HEK293 (cell line): ENCODE data around the gene PTAR1.

Experiments used
- ZNF274 ChIP-seq, 2 experiments: fragments of 200-500 bp in 1 of 2; fragments of 450-650 bp in 1 of 2; sonication (Bioruptor generic) in 1 of 2; formaldehyde crosslinking in 1 of 2; IDR thresholded peaks; 2 replicates each; pipeline versions ENCODE4 v1.5.1 to v1.6.1; 2014 to 2016; ENCODE audit warnings: borderline replicate concordance in 1 of 2, inconsistent platforms in 1 of 2, low read length in 1 of 2, missing biosample characterization in 1 of 2, missing genetic modification characterization in 1 of 2
- ZNF514 ChIP-seq: fragments of 450-650 bp; formaldehyde crosslinking; IDR thresholded peaks from 2 replicates; pipeline ENCODE4 v1.5.1; 2016; ENCODE audit warnings: missing biosample characterization, missing genetic modification characterization
- TF ChIP-seq, protein P1 (sequence below): fragments of 450-650 bp; formaldehyde crosslinking; IDR thresholded peaks from 2 replicates; pipeline ENCODE4 v1.5.1; 2016; ENCODE audit warnings: missing biosample characterization, missing genetic modification characterization

DNA sequence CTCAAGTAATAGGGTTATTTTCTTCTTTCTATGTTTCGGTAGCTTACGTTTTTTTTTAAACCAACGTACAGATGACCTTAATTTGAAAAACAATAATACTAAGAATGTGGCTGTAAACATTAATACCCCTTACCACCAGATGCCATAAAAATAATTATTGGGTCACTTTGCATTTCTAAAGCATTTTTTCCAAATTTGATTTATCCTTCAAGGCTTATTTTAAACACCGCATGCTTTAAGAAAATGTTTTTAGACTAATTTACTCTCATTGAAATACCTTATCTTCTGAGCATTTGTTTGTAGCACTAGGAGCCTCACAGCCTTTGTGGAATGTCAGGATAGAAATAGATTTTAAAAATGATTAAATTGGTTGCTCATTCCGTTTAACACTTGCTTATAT lies 81.9 kb downstream of the PTAR1 start:
- TF ChIP-seq ZNF274 (IDR thresholded peaks at IDR 0.05; ENCODE audit: low read length): no peak
- TF ChIP-seq ZNF274 (tag by site-specific recombination; IDR thresholded peaks at IDR 0.05; ENCODE audit: borderline replicate concordance): no peak
- TF ChIP-seq ZNF514 (tag by site-specific recombination): no peak
- TF ChIP-seq, protein P1, sequence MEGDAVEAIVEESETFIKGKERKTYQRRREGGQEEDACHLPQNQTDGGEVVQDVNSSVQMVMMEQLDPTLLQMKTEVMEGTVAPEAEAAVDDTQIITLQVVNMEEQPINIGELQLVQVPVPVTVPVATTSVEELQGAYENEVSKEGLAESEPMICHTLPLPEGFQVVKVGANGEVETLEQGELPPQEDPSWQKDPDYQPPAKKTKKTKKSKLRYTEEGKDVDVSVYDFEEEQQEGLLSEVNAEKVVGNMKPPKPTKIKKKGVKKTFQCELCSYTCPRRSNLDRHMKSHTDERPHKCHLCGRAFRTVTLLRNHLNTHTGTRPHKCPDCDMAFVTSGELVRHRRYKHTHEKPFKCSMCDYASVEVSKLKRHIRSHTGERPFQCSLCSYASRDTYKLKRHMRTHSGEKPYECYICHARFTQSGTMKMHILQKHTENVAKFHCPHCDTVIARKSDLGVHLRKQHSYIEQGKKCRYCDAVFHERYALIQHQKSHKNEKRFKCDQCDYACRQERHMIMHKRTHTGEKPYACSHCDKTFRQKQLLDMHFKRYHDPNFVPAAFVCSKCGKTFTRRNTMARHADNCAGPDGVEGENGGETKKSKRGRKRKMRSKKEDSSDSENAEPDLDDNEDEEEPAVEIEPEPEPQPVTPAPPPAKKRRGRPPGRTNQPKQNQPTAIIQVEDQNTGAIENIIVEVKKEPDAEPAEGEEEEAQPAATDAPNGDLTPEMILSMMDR: no peak
